Astrocyte (in vitro differentiated cells and primary cell): ENCODE results near the gene SLC24A4. TPM values are rescaled to one million over a fixed set of nuclear protein-coding genes. Genes with fewer than 3 reads are reported as not detected.

Experiments
- DNase-seq: peaks from one replicate; pipeline ENCODE4 v3.0.0-alpha.2; 2010; ENCODE audit warnings: low read depth
- FAIRE-seq: peaks from 2 replicates; lab custom pipeline; 2011; peaks lifted over from hg19 to GRCh38; lab: Jason Lieb, UNC
- H2AFZ ChIP-seq: 2 replicates; pipeline ENCODE4 v1.6.0; 2012; ENCODE audit warnings: low read depth, low read length, inconsistent platforms
- H3K27ac ChIP-seq: 2 replicates; pipeline ENCODE4 v1.5.1; 2011; ENCODE audit warnings: low read depth, low read length, inconsistent platforms
- H3K27me3 ChIP-seq: 2 replicates; pipeline ENCODE4 v1.6.0; 2011; ENCODE audit warnings: low read length, inconsistent platforms; ENCODE audit not compliant: insufficient read depth
- H3K36me3 ChIP-seq: 2 replicates; pipeline ENCODE4 v1.5.1; 2011; ENCODE audit warnings: low read length, inconsistent platforms; ENCODE audit not compliant: insufficient read depth
- H3K4me1 ChIP-seq: 2 replicates; pipeline ENCODE4 v1.5.1; 2011; ENCODE audit warnings: low read length, inconsistent platforms; ENCODE audit not compliant: insufficient read depth
- H3K4me2 ChIP-seq: 2 replicates; pipeline ENCODE4 v1.6.0; 2012; ENCODE audit warnings: low read length, inconsistent platforms
- H3K4me3 ChIP-seq: 2 replicates; pipeline ENCODE4 v1.5.1; 2011; ENCODE audit warnings: low read depth, mild to moderate bottlenecking, low read length, inconsistent platforms; ENCODE audit not compliant: insufficient read depth
- H3K79me2 ChIP-seq: 2 replicates; pipeline ENCODE4 v1.6.0; 2012; ENCODE audit warnings: mild to moderate bottlenecking, low read length, inconsistent platforms; ENCODE audit not compliant: insufficient read depth
- H3K9ac ChIP-seq: 2 replicates; pipeline ENCODE4 v1.6.0; 2012; ENCODE audit warnings: mild to moderate bottlenecking, low read length, inconsistent platforms
- H3K9me3 ChIP-seq: 2 replicates; pipeline ENCODE4 v1.5.1; 2012; ENCODE audit warnings: low read depth, mild to moderate bottlenecking, low read length, inconsistent platforms; ENCODE audit not compliant: insufficient read depth
- H4K20me1 ChIP-seq: 2 replicates; pipeline ENCODE4 v1.6.0; 2012; ENCODE audit warnings: low read length, inconsistent platforms; ENCODE audit not compliant: insufficient read depth
- H3K27ac Mint-ChIP-seq: one replicate; pipeline ENCODE4 v1.8.0; 2021; ENCODE audit warnings: mild to moderate bottlenecking, mixed read lengths; ENCODE audit not compliant: unreplicated experiment
- H3K27me3 Mint-ChIP-seq: one replicate; pipeline ENCODE4 v1.8.0; 2021; ENCODE audit warnings: low read depth, mixed read lengths; ENCODE audit not compliant: unreplicated experiment
- H3K36me3 Mint-ChIP-seq: one replicate; pipeline ENCODE4 v1.8.0; 2021; ENCODE audit warnings: low read depth, mixed read lengths; ENCODE audit not compliant: unreplicated experiment
- H3K4me1 Mint-ChIP-seq: one replicate; pipeline ENCODE4 v1.8.0; 2021; ENCODE audit warnings: low read depth, mixed read lengths; ENCODE audit not compliant: unreplicated experiment
- H3K4me3 Mint-ChIP-seq: one replicate; pipeline ENCODE4 v1.8.0; 2021; ENCODE audit warnings: mild to moderate bottlenecking, moderate library complexity, mixed read lengths; ENCODE audit not compliant: unreplicated experiment
- H3K9me3 Mint-ChIP-seq: one replicate; pipeline ENCODE4 v1.8.0; 2021; ENCODE audit warnings: mild to moderate bottlenecking, mixed read lengths; ENCODE audit not compliant: unreplicated experiment
- CTCF ChIP-seq: IDR thresholded peaks from 2 replicates; pipeline ENCODE4 v1.5.1; 2011; ENCODE audit warnings: low read depth, mild to moderate bottlenecking, inconsistent platforms, low read length, moderate library complexity; ENCODE audit not compliant: insufficient read depth
- EZH2 ChIP-seq: IDR thresholded peaks from 2 replicates; pipeline ENCODE4 v1.6.1; 2012; ENCODE audit warnings: mild to moderate bottlenecking, low read length, inconsistent platforms; ENCODE audit not compliant: insufficient read depth
- total RNA-seq: library from RNA; stranded (reverse); gene quantifications from 2 replicates; pipeline ENCODE4 v1.2.1, GENCODE V29; 2021

SLC24A4 gene
- total RNA-seq, 1 donor from 2014 or later, result not detected

- Mint-ChIP-seq H3K27ac (no peak overlapping the region), H3K36me3 (no peaks in the 10 kb centered on the region), H3K27me3 (peaks cover 71% of the 10 kb centered on the region), H3K4me1 (no peaks in the 10 kb centered on the region), H3K4me3 (no peak overlapping the region), H3K9me3 (no peaks in the 10 kb centered on the region)
- H3K9ac ChIP-seq, result no peak overlapping the region
- no peak overlapping the region for H3K27ac ChIP-seq
- H3K79me2 ChIP-seq, result no peaks in the 10 kb centered on the region
- no peak for FAIRE-seq
- no peak overlapping the region for H3K4me3 ChIP-seq
- no peaks in the 10 kb centered on the region for H3K4me1 ChIP-seq
- DNase-seq, result no peak
- H3K27me3 ChIP-seq, result peaks cover 26% of the 10 kb centered on the region
- no peak for TF ChIP-seq CTCF
- TF ChIP-seq EZH2, result no peak
- no peaks in the 10 kb centered on the region for H4K20me1 ChIP-seq
- no peaks in the 10 kb centered on the region for H3K9me3 ChIP-seq
- no peak overlapping the region for H3K4me2 ChIP-seq
- no peaks in the 10 kb centered on the region for H3K36me3 ChIP-seq
- H2AFZ ChIP-seq, result no peak overlapping the region
Measured at GRCh38 chr14:92328664-92329255, 5.8 kb downstream of the SLC24A4 start.

GRCh38 chr14:92334050-92334449 is 11.1 kb downstream of the SLC24A4 start:
- H3K4me3 Mint-ChIP-seq, result no peak overlapping the region

More at GRCh38 chr14:92334050-92334449, 11.1 kb downstream of the SLC24A4 start:
- no peak for DNase-seq
- no peaks in the 10 kb centered on the region for H3K27me3 ChIP-seq
- no peaks in the 10 kb centered on the region for H3K36me3 ChIP-seq
- H3K9ac ChIP-seq, result no peak overlapping the region
- no peaks in the 10 kb centered on the region for H3K79me2 ChIP-seq
- H3K27ac Mint-ChIP-seq, result no peak overlapping the region
- H3K9me3 Mint-ChIP-seq, result no peaks in the 10 kb centered on the region
- no peak overlapping the region for H3K4me2 ChIP-seq
- H3K9me3 ChIP-seq, result no peaks in the 10 kb centered on the region
- H2AFZ ChIP-seq, result no peak overlapping the region
- TF ChIP-seq EZH2 (no peak), CTCF (no peak)
- H3K4me1 Mint-ChIP-seq, result no peaks in the 10 kb centered on the region
- FAIRE-seq, result no peak
- no peaks in the 10 kb centered on the region for H3K36me3 Mint-ChIP-seq
- no peak overlapping the region for H3K27ac ChIP-seq
- no peak overlapping the region for H3K4me3 ChIP-seq
- peaks cover 62% of the 10 kb centered on the region for H3K27me3 Mint-ChIP-seq
- H3K4me1 ChIP-seq, result no peaks in the 10 kb centered on the region
- no peaks in the 10 kb centered on the region for H4K20me1 ChIP-seq
